GM18517 (cell line): ENCODE measurements around the gene TRIM47.

Source experiments
- ATAC-seq: cut with Tn5 transposase; IDR thresholded peaks from one replicate; pipeline ENCODE4 v1.9.1; 2021; ENCODE audit warnings: mild to moderate bottlenecking, moderate library complexity; ENCODE audit not compliant: unreplicated experiment

The TRIM47 gene

DNA sequence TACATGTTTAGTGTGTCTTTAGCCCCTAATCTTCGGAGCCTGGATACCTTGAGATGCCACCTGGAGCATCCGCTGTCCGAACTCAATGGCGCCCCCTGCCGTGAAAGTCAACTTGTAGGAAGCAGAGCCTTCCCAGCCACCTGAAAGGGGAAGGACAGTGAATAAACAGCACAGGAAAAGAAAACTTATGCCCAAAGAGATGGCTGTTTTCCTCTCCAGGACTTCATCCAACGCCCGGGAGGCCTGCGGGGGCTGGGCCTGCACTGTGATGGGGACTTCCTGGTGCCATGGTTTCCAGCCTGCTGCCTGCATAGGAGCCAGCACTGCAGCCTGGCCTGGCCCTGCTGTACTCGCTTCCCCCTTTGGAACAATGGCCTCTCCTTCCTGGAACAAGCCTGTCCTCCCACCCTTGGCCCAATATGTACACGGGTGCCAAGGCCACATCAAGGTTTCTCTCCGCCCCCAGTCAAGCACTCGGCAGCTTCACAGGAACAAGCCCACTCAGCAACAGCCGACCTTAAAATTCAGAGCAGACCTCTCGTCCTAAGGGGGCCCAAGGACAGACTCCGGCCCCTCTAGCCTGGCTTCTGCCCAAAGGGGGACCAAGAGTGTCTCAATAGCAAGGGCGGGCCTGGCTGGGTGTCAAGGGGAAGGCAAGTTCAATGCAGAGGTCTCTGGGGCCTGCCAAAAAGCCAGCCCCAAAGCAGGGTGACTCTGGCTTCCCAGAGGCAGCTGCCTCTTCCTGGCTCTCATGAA is 29.7 kb downstream of the TRIM47 start:
- ATAC-seq = no peak

DNA sequence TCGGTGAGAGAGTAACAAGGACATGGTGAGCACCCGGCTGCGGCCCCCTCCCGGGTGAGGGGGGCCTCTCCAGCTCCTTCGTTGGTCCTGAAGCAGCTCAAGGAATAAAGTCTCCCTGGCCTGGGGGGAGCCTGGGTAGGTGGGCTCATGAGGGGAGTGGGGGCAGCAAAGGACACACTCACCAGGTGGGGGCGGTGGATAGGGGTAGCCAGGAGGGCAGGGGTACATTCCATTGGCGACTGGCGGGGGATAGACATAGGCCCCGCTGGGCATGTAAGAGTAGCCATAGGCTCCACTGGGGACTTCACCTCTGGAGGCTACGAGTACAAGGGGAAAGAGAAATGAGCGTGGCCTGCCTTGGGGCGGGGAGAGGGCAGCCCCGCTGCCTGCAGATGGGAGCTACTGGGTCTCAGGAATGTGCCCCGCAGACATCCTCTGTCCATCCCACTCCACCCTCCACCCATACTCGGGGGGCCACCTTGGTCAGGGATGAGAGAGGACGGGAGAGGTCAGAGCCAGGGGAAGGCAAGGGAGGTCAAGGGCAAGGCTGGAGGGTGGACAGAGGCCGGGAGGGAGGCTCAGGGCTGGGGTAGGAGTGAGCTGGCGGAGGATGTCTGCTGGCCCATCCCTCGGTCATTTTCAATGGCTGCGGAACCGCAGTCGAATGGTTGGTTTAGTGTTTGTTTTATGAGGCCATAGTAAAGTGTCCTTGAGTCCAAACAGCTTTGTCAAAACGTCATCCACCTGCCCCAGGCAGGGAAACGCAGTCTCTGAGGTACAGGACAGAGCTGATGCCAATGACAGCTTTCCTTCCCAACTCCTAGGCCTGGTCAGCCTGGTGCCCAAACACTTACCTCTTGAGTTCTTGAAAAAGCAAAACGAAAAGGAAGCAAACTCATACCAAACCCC is 30.5 kb downstream of the TRIM47 start:
- no peak for ATAC-seq

DNA sequence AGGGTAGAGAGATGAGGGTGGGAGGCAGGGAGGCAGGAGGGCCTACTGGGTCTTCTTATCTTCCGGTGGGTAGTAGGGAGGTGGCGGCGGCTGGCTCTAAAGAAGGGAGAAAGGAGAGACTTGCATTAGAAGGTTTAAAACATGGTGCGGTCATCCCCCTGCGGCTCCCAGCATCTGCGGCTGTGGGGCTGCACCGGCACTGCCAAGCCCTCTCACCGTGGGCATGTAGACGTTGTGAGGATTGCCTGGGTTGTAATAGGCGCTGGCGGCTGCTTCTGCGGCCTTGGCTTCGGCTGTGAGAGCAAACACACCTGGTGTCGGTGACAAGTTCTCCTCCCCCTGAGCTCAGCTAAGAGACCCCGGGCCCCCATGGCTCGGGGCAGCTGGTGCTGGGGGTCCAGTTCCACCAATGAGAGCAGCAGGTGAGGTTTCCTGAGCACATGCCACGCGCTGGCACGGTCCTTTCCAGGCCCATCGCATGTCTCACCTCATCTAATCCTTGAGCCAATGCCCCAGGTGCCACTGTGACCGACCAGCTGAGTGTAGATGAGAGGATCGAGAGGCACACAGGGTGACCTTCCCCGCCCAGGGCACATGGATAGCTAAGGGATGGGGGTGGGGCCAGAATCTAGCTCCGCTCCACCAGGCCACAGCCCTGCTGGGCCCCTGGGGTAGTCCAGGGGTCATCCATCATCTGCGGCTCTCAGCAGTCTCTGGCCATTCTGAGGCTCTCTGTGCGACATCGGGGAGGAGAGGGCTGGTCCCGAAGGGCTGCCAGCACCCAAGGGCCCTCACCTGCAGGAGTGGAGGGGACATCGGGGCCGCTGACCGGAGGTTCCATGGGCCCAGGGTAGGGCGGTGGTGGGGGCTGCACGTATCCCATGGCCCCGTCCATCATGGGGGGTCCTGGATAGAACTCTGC is 31.4 kb downstream of the TRIM47 start:
- ATAC-seq = no peak

DNA sequence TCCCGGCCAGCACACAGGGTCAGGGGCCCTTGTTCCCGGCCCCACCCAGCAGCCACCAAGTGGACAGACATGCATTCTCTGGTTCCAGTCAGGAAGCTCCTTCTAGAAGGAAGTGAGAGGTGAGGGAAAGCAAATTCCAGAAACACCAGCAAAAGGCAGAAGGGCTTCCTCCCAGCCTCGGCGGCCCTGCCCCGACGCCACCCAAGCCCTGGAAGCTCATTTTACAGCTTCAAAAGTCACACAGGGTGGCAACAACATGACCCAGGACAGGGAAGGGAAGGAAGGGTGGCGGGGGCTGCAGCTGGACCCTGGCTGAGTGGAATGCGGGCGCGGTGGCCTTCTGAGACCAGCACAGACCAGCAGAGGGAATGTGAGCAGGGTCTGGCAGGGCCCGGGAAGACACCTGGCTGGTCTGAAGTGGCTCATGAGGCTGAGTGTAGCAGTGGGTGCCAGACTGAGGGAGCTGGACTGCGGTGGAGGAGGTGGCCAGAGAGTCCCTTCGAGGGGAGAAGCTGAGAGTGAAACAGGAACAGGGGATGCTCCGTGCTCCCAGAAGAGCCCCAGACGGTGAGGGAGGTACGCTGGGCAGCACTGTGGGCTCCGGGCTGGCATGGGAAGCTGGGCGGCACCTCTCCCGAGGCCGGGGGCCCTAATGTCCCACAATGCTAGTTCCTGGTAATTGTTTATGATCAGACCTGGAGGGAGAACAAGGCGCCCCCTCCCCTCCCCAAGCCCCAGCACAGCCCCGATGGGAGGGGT is 32.3 kb downstream of the TRIM47 start:
- no peak for ATAC-seq

DNA sequence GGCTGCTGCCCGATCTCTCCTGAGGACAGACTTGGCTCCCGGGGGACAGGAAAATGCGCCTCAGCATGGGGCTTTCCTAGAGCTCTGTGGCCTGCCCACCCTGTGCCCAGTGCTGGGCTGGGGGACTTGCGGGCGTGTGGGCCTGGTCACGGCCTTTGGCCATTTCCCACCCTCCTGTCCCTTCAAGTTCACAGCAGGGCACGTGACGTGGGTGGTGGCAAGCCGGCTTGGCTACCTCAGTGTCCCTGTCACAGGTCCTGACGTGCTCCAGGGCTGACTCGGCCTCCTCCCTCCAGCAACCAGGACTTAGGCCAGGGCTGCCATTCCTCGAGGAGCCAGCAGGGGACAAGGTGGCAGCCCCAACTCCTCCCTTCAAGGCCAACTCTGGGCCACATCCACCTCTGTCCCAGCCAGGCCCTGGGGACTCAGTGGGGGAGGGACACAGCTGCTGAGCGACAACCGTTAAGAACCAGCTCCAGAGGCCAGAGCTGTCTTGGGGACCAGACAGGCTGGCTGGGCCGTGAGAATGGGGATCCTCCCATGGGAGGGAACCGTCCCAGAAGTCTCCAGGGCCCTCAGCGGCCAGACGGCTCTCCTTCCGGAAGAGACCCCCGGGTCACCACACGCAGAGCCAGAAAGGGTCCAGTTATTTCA is 33.2 kb downstream of the TRIM47 start:
- ATAC-seq = peak; percentile 71

DNA sequence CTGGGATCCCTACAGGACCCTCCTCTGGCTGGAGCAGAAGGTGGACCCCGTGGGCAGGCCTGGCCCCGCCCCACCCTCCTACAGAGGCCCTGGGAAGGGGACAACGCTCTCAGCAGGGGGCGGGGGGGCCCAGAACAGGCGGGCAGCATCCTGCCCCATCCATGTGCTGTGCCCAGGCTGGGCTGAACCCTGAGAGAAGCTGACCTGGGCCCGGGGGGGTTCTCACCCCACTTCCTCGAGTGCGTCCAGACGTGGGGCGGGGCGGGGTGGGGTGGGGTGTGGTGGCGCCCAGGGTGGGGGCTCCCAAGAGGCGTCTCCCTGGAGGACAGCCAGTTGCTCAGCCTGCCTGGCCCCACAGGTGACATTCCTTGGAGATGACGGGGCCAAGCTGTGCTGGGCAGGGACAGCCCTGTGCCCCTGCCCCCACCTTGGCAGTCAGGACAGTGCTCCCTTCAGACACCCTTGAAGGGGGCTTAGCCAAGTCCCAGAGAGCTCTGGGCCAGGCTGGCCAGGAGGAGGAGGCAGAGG is 33.8 kb downstream of the TRIM47 start:
- ATAC-seq = peak; percentile 18

DNA sequence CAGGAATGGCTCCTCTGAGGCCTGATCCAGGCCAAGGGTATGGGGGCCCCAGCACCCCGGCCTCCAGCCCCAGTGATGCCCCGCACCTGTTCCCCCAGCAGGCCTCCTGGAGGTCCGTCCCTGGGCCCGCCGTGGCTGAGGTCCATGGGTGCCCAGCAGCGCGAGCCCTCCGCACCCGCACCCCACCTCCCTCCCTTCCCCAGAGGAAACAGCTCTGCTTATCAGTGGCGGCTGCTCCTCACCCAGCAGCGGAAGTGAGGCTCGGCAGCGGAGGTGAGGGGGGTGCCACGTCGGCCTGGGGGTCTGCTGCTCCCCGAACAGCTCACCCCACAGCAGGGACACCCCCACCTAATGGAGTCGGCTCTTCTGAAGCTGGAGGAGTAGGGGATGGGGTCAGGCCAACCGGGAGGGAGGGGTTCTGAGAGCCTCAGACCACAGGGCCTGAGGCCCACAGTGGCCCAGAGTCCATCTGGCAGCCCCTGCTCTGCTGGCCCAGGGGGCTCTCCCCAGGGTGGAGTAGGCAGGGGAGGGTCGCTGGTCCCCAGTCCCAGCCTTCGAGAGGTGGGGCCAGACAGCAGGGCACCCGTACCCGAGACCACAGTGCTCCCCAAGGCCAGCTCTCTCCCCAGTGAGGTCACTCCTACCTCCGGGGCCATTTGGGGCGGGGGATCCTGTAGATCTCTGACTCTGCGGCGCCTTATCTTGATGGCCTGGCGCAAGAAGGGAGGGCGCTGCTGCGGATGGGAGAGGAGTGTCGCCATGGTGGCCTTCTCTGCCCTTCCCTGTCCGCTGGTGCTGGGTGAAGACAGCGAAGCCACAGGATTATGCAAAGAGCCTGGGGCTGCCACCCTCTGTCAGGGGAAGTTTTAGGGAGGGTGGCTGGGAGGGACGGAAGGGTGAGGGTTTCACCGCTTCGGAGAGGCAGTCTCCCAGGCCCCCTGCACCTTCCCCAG is 34.5 kb downstream of the TRIM47 start, which contains the start of gene UNC13D:
UNC13D (minus strand) TSS at position 828 of the 953 bp plus-strand sequence; CDS start at position 761, 67 bp downstream.
- no peak for ATAC-seq

DNA sequence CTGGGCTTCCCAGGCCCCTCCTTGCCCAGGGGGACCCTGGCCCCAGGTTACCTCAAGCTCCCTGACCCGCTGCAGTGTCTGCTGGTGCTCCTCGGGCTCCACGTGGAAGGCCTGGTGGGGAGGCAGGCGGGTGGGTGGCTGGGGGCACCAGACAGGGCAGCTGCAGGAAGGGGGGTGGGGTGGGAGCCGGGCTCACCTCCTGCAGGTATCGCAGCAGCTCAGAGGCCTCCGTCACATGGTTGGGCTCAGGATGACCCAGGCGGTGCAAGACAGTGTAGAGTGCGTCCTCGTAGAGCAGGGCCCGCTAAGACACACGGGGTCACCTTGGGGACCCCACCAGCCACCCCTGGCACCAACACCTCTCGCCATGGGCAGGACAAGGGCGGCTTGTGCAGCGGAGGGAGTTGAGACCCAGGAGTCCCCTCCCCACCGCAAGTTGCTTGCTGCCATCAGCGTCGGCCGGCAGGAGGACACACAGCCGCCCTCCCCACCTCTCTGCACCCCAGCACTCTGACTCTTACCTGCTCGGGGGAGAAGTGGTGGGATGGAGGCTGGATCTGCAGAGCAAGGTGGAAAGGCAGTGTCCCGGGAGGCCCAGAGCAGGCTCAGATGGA is 35.3 kb downstream of the TRIM47 start:
- no peak for ATAC-seq

DNA sequence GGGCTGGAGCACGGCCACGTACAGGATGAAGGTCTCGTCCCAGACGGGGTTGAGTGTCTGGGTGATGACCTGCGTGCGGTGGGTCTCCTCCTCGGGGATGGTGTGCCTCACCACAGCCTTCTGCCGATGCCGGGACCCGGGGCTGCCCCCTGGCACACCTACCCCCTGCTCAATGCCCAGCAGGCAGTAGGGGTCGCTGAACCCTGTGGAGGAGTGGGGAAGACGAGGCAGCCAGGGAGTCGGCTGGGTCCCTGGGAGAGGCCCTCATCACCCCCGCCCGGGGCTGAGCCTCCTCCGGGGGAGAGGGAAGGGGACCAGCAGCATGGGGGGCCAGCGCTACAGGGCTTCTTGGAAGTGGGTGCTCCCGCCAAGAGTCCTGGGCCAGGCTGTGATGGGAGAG is 36.0 kb downstream of the TRIM47 start:
- no peak for ATAC-seq

DNA sequence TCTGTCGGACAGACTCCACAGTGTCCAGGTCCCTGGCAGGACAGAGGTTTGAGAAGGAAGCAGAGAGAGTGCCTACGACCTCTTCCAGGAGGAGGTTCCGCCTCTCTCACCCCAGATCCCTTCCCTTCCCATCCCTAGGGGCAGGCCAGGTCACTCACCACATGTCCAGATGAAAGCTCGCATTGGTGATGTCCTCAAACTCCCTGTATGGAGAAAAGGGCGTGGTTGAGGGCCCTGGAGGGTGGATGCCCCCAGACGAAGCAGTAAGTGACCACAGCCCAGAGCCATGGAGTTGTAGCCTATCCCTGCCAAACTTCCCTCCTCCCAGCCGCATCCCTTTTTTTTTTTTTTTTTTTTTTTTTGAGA is 37.6 kb downstream of the TRIM47 start:
- no peak for ATAC-seq

DNA sequence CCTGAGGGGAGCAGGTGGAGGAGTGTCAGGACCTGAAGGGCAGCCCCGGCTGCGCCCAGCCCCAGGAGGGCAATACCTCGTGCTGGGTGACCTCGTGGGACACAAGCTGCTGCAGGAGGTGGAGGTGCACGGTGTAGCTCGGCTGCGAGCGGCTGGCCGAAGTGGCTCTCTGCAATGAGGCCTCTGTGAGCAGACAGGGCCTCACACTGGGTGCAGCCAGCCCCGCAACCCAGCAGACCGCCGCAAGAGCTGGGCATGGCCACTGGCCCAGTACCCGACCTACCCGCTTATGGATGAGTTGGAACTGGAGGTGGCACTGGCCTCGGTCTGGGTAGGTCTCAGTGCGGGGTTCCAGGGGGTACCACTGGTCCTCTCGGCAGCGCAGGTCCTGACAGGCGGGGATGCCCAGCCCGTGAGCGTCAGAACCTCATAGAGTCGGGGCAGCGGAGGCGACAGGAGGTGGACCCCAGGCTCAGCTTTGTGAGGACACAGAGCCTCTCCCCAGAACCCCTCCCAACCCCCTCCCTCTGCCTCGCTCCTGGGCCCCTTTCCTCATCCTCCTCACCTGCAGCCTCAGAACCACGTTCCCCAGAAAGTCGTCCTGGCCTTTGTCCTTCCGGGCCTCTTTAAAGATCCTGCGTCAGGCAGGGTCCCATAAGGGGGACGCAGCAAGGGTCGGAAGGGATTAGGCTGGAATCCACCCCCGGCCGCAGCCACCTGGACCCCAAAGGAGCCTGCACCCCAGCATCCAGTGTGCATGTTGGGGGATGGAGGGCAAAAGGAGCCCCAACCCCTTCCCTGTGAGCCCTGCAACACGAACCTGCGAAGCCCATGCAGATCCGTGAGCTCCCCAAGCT is 38.2 kb downstream of the TRIM47 start:
- no peak for ATAC-seq

DNA sequence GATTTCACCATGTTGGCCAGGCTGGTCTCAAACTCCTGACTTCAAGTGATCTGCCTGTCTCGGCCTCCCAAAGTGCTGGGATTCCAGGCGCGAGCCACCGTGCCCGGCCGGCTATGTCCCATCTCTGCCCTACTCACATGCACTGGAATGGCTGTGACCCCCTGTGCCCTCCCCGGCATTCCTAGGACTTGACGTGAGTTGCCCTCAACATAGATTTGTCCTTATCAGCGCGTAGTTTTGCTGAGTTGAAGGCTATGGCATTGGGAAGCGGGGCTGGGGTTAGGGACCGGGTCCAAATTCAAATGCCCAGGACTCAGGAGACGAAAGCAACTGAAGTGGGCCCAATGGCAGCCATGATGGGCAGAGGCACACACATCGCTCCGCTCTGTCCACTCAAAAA is 40.0 kb downstream of the TRIM47 start:
- no peak for ATAC-seq

DNA sequence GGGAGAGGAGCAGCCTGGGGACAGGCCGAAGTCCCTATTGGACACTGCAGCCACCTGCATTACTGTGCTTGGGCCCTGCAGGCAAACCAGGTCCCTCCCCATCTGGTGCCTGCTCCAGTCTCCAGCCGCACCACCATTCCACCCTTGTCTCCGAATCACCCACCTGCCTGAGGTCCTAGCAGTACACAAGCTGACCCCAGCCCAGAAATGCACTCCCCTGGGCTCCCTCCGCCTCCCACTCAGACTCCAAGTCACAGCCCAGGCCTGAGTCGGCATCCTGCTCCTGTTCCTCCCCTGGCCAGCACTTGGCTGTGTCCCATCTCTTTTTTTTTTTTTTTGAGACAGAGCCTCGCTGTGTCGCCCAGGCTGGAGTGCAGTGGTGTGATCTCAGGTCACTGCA is 40.5 kb downstream of the TRIM47 start:
- ATAC-seq = no peak

DNA sequence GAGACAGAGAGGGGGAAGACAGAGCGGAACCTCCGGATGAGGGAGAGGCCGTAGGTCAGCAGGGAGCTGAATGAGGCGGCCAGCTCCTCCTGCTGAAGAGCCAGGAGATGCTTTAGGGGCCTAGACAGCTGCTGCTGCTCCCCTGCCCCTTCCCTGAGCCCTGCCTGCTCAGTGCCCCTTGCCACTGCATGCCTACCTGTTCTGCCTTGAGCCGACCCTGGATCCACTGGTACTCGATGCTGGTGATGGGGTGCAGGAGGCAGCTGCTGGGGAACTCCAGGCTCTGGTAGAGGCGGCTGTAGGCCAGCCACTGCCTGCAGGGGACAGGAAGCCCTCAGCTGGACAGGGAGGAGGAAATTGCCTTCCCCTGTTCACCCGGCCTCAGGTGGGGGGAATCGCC is 41.8 kb downstream of the TRIM47 start:
- ATAC-seq = no peak

DNA sequence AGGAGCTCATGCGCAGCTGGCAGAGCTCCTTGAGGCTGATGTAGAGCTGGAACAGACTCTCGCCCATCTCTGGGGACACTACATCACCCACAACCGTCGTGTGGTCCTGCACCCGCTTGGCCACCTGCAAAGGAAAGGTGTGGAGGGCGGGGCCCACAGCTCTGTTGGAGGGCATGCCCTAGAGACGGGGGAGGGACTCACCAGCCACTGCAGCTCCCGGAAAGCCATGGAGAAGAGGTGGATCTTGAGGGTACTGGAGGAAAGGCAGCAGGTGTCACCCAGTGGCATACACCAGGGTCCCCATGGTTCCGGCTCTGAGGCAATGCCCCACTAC is 42.8 kb downstream of the TRIM47 start:
- ATAC-seq = no peak

DNA sequence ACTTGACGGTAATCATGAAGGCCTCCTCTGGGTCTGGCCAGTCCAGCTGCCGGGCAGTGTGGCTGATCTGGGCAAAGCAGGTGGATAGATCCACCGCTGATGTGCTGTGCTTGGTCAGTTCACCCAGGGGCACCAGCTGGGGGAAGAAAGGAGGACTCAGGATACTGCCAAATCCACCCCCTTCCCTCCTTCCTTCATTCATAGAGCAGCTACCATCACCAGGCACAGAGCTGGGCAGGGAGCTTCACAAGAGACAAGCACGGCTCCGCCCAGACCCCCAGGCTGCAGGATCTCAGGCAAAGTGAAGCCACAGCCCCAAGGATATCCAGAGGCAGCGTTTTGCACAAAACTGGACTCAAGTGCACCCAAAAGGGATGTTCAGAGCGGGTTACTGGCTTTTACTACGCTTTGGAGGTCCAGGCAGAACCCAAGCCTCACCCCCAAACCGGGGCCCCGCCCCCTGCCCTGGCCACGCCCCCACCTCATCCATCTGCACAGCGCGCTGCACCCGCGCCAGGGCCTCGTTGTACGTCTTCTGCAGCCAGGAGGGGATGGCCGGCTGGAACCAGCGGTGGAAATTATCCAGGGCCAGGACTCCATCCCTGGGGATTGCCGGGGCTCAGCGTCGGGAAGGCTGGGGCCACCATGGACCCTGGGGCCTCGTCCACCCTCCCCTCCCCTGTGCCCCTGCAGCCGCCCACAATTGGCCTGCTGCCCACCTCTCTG is 43.3 kb downstream of the TRIM47 start:
- no peak for ATAC-seq
